HG03139 (cell line): ENCODE measurements around the gene NECAB2.

Source experiments
- ATAC-seq: cut with Tn5 transposase; IDR thresholded peaks from one replicate; pipeline ENCODE4 v1.9.1; 2021; ENCODE audit not compliant: unreplicated experiment

The NECAB2 gene

DNA sequence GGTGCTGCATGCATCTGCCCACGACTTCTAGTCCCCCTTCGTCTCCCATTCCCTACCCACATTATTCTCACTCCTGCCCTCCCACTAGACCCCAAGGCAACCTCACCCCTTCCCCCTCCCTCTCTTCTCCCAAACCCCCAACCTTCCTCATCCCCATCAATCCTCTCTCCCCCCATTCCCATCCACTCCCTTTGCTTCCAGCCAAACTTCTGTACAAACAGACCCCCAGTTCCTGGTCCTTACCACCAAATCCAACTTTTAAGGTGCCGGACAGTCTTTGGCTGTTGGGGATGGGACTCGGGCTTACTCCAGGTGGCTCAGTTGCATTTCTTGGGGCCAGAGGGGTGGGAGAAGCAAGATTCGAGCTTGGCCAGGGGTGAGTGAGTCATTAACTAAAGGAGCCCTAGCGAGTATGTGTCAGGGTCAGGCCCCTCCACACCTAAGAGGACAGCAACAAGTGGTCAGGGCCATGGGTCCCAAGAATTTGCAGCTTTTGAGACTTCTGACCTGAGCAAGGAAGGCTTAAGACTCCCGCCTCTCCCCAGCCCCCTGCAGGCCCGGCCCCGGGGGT, 74.3 kb downstream of the NECAB2 start, which contains the start of gene SLC38A8:
SLC38A8 (minus strand) TSS at position 488 of the 571 bp plus-strand sequence. CDS start 638 bp downstream, outside the sequence.
- ATAC-seq, result no peak

DNA sequence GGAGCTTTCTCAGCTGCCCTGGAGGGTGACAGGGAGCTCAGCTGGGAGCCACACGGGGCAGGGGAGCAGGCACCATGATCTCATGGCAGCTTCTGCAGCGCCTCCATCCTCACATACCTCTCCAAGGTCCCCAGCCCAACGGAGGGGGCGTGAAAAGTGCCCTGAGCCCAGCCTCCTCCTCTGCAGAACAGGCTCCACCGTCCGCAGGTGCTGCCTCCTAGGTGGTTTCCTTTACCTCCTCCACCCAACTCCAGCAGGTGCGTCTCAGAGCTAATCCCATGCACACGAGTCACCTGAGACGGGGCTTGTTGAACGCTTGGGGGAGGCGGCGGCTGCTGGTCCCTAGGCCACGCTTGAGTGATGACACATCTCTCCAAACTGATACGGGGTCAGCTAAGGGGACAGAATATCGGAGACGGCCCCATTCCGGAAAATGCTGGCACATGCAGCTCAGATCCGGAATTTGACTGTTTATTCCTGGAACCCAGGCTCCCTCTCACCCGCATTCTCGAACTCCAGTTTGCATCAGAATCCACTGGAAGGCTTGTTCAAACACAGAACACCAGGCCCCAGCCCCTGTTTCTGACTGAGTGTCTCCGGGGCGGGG, 74.9 kb downstream of the NECAB2 start:
- ATAC-seq, result no peak

DNA sequence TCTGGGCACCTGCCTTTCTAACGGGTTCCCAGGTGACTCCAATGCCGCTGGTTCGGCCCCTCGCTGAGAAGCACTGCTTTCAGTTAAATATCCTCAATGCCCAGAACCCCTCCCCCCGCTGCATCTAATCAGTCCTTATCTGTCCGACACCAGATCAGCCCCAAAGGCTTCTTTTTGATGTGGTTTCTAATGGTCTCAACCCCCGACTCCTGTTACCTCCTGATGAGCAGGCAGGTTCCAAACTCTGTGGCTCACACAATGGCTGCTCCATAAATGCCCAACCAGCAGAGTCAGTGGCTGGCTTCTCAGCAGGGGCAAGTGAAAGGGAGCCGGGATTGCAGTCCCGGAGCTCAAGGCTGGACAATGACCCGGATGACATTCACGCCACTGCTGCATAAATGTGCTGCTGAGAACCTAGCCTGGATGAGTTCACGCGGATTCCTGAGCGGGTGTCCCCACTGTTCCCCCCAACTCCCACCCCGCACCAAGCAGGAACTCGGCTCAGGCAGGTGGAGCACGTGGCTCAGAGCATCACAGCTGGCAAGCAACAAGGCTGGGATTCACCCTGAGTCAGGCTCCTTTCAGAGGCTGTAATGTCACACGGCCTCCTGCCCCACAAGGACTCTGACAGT, 75.6 kb downstream of the NECAB2 start:
- no peak for ATAC-seq

DNA sequence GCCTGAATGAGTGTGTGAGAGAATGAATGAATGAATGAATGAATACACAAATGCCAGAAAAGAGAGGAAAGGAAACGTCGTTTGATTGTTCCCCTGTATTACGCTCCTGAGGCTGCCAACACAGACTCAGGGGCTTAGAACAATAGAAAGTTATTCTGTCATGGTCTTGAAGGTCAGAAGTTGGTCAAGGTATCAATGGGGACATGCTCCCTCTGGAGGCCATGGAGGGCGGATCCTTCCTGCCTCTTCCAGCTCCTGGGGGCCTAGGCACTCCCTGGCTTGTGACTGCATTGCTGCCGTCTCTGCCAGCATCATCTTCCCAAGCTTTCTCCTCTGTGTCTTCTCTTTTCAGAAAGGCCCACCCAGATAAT, 76.1 kb downstream of the NECAB2 start:
- ATAC-seq, result no peak

- no peak for ATAC-seq
These were observed 77.2 kb downstream of the NECAB2 start for GRCh38 chr16:84045001-84045817.

- ATAC-seq, result no peak
These were observed 77.9 kb downstream of the NECAB2 start for GRCh38 chr16:84045818-84046470.

DNA sequence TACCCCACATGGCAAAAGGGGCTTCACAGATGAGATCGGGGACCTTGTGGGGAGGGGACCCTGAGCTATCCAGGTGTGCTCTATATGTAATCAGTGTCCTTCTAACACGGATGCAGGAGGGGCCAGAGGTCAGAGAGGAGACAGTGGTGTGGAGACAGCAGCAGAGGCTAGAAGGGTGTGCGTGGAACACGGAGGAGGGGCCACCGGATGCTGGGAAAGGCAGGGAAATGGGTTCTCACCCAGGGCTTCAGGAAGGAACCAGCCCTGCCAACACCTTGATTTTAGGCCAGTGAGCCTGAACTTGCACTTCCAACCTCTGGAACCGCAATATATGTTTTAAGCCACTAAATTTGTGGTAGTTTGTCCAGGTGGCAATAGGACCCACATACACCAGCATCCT, 79.2 kb downstream of the NECAB2 start:
- no peak for ATAC-seq

- no peak for ATAC-seq
These were observed 79.6 kb downstream of the NECAB2 start for GRCh38 chr16:84047626-84048025.

DNA sequence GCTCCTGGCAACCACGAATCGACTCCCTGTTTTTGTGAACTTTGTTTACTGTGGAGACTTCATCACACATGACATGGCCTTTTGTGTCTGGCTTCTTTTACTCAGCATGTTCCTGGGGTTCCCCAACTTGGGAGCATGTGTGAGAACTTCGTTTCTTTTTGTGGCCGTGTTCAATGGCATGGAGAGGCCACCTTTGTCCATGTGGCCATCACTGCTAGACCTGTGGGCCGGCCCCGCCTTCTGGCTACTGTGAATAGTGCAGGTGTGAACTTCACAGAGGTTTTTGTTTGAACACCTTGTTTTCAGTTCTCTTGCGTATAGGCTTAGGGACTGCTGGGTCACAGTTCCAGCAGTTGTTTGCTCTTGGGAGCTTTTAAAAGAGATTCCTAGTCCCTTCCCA, 80.2 kb downstream of the NECAB2 start:
- ATAC-seq, result no peak

GRCh38 chr16:84048871-84049270, 80.8 kb downstream of the NECAB2 start:
- ATAC-seq, result no peak

GRCh38 chr16:84049403-84050060, 81.5 kb downstream of the NECAB2 start:
- ATAC-seq, result no peak

DNA sequence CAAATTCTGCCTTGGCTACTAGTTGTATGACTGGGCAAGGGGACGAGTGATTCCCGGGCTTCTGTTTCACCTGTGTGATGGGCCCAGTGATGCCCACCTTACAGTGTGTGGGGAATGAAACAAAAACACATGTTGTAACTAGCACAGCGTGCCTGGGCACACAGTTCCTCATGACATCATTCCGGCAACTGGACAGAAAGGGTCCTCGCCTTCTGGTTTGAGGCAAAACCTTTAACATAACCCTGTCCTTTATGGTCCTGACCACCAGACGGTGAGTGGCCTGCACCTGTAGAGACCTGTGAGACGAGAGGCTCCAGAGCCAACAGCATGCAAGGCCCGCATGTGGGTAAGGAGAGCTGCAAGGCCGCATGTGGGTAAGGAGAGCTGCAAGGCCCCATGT, 82.3 kb downstream of the NECAB2 start:
- ATAC-seq, result no peak

GRCh38 chr16:84052071-84052622, 84.1 kb downstream of the NECAB2 start:
- ATAC-seq, result no peak
